Ovary (tissue), 3 donors: ENCODE results near the gene LYZ.

ENCODE experiments used
- EP300 ChIP-seq: sonication (generic); formaldehyde crosslinking; IDR thresholded peaks from one replicate; pipeline ENCODE4 v1.6.1; 2017; ENCODE audit warnings: antibody characterized with exemption
- POLR2A ChIP-seq: fragments of 450-650 bp; IDR thresholded peaks from one replicate; pipeline ENCODE4 v1.6.1; 2017; ENCODE audit warnings: antibody characterized with exemption, mild to moderate bottlenecking, moderate library complexity
- TF ChIP-seq, protein P1 (sequence below), 3 donors: fragments of 450-650 bp in 2 of 3; fragments of 200-600 bp in 1 of 3; IDR thresholded peaks; one replicate each; pipeline versions ENCODE4 v1.5.1 to v1.8.0; 2016 to 2022; ENCODE audit warnings: antibody characterized with exemption in 3 of 3, mild to moderate bottlenecking in 1 of 3
- donor health status: DM: no; HTN: no; CAD: no.

DNA sequence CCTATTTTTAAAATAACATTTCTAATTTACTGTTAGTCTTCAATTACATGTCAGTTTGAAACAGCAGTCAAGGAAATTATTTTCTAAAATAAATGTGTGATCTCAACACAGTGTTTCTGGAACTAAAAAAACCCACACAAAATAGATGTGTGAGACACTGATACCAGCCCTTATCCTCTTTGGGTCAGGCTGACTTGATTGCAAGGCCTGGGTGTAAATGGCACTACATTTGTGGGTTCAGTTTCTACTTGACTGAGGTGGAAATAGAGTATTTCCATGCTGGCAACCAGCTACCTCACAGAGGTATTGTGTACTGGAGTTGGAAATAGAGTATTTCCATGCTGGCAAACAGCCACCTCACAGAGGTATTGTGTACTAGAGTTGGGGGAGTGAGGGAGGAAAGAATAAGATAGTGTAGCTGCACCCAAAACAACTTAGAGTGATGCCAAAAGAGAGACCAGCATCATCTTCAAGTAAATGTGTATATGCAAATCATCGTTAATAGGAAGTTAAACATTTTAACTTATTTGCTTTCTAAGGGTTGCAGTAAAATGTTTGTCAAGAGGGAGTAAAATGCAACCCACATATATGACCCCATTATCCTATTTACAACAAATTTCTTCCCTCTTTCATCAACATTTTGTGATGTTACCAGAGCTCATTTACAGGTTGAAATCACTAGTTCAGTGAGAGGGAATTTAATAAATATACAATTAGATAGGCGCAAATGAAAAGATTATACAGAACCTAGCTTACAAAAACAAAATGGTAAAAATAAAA, 10.7 kb upstream of the LYZ start:
- TF ChIP-seq, protein P1, sequence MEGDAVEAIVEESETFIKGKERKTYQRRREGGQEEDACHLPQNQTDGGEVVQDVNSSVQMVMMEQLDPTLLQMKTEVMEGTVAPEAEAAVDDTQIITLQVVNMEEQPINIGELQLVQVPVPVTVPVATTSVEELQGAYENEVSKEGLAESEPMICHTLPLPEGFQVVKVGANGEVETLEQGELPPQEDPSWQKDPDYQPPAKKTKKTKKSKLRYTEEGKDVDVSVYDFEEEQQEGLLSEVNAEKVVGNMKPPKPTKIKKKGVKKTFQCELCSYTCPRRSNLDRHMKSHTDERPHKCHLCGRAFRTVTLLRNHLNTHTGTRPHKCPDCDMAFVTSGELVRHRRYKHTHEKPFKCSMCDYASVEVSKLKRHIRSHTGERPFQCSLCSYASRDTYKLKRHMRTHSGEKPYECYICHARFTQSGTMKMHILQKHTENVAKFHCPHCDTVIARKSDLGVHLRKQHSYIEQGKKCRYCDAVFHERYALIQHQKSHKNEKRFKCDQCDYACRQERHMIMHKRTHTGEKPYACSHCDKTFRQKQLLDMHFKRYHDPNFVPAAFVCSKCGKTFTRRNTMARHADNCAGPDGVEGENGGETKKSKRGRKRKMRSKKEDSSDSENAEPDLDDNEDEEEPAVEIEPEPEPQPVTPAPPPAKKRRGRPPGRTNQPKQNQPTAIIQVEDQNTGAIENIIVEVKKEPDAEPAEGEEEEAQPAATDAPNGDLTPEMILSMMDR (IDR thresholded peaks at IDR 0.05) = no peak
- TF ChIP-seq POLR2A (no peak), EP300 (no peak)
